AG08396 (cell line): ENCODE data around the gene NRP2.

Source experiments
- DNase-seq: peaks from one replicate; pipeline ENCODE4 v3.0.0; 2012; ENCODE audit warnings: low spot score, mixed read lengths

NRP2 gene

DNA sequence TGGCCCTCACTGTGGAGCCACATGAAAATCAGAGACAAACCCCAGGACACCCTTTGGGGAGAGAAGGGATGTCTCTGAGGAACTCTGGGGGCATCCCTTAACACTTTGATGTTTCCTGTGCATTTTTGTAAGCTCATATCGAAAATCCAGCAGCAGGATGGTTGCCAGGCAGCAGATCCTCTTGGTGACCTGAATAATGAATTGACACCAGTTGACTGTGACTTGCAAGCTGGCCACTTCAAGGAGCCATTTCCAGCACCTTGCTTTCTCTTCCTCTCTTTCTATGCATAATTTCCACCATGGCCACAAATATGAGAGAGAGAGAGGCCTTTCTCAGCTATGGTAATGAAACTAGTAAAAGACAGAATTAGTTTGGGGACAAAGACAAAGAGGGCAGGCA lies 91.7 kb downstream of the NRP2 start:
- no peak for DNase-seq

DNA sequence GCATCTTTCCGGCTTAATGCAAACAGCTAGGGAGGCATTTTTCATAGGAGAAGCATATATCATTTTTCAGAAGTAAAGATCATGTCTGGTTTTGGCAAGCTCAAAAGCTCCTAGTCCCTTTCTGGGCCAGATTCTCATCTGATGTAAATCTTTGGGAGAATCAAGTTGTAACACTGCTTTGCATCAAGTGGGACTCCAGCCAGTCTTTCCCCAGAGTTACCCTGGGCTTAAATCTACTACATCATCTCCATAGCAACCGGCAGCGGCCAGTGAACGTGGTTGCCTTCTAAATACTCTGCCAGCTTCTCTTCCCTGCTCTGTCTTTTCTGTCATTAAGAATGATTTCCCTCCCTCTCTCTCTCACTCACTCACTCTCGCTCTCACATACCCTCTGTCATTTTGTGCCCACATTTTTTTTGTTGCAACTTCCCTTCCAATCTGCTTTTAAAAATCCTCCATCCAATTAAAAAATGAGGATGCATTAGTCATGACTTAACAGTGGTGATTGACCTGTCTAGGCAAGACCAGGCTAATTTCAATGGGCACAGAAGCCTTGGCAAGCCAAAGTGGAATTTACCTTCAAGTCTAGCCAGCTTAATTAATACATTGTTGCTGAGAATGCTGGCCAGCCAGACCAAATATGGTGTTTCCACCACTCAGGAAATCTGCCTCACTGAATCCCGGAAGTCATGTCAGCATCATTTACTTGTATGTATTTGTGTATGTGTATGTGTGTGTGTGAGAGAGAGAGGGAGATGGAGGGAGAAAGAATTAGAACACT lies 93.0 kb downstream of the NRP2 start:
- no peak for DNase-seq

DNA sequence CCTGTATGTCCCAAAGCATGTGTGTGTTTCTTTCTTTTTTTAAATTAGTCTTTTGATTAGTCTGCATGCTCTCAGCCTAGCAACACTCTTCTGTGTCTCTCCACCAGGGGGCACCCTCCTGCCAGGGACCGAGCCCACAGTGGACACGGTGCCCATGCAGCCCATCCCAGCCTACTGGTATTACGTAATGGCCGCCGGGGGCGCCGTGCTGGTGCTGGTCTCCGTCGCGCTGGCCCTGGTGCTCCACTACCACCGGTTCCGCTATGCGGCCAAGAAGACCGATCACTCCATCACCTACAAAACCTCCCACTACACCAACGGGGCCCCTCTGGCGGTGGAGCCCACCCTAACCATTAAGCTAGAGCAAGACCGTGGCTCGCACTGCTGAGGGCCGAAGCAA lies 93.8 kb downstream of the NRP2 start:
- peak; percentile 32 for DNase-seq

DNA sequence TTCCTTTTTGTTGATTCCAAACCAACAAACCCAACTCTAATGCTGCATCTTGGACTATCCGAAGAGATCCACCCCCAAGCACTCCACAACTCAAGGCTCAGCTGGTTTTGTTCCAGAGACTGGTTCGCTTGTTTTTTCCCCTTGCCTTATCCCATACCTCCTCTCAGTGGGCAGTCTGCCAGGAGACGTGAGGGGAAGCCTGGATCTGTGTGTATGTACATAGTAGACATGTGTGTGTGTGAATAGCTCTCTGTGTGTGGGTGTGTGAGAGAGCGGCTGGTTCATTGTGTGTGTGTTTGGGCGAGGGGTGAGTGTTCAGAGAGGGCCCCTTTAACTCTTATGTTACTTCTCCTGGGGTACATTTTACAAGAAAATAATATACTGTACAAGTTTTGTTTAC lies 94.4 kb downstream of the NRP2 start:
- DNase-seq = no peak

DNA sequence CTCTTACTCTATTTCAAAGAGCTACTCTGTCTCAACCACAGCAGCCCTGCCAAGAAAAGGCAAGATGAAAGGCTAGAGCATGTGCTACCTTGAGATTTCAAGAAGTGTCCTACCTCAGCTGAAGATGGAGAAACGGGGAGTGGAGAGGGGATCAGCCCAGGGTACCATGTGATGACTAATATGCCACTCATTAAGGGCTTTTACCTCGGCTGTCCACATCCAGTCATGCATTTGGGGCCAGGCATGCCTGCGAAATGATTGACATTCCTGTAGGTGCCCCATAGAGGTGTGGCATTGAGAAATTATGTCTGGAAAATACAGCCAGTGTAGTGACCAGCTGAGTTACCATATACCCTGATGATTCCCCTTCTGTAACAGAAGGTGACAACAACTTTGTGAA lies 96.1 kb downstream of the NRP2 start:
- DNase-seq = no peak

DNA sequence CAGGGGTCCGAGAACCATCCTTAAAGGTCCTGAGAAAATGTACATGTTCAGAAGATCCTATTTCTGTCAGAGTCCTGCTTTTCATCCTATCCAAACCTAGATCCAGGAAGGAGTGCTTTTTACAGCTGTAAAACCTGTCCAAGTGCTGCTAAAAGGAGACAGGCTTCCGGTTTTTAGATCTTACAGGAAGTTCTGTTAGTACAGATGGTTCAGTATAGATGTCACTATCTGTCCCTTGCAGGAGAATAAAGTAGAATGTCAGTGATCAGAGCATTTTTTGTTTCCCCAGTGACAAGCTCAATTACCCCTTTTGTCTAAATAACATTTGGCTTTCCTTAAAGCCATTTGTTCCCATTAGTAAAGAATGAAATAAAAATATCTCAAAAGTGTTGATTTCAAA lies 98.3 kb downstream of the NRP2 start:
- DNase-seq = no peak

DNA sequence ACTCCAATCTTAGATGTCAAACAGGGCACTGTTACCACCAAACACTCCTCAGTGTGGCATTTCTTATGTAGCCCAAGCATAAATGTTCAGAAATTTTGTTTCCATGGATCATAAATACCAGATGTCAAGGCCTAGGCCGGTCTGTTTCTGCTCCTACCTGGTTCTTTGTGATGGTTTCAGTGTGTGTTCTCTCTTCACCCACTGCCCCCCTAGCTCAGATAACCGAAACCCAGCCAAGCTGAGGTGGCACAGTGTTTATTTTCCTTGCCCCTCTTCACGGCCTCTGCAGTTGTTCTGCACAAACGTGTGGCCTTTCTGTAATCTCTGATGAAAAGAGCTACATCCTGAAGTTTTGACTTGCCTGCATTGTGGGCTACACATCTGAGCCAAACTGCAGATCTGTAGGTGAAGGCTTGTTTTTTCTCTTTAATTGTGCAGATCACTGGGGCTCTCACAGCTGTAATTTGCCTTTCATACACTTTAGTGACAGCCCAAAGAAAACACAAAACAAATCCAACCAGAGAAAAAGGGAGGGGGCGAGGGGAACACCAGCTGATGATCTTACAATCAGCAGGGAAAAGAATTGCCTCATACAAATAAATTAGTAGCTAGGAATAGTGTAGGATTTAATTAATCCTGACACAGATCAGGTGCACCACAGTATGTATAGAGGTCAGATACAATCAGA lies 99.1 kb downstream of the NRP2 start:
- no peak for DNase-seq

DNA sequence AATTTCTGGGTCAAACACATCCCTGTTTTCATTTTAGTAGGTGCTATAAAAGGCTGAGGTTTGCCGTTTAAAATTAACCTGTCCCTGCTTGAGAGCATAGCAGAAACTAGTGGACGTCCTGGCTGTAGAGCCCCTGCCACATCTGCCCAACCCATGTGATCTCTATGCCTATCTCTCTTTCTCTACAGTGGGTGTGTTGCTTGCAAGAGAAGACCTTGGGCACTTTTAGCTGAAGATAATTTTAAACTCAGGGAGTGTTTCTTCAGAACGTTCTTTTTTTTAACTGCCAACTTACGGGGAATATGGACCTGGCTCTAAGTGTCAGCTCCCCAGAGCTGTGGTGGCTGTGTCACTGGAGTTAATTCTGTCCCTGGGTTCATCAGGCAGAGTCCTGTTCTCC lies 100.6 kb downstream of the NRP2 start:
- no peak for DNase-seq

DNA sequence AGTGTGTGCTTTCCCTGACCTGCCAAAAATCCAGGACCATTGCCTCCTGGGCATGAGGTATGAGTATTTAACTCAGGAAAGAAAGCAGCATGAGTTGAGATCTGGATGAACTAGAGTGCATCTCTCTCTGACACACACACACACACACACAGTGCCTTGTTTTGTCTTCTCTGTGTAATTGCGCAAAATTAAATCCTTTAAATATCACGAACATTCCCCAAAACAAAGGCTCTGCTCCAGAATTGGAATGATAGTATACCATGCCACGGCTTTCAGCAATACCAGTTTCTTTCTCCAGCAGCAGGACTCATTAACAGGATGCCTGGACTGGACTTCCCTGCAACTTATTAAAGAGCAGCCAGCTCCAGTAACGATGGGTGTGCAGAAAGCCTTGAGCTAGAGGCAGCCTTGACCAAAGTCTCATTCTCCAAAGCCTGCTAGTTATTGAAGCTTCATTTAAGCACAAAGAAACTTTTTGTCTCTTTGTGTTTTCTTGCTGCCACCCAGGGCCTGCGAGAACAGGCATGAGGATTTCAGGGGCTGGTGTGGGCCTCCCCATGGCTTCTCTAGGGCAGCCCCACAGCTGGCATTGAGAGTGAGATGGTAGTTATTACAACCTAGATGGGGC lies 101.7 kb downstream of the NRP2 start:
- DNase-seq = no peak

DNA sequence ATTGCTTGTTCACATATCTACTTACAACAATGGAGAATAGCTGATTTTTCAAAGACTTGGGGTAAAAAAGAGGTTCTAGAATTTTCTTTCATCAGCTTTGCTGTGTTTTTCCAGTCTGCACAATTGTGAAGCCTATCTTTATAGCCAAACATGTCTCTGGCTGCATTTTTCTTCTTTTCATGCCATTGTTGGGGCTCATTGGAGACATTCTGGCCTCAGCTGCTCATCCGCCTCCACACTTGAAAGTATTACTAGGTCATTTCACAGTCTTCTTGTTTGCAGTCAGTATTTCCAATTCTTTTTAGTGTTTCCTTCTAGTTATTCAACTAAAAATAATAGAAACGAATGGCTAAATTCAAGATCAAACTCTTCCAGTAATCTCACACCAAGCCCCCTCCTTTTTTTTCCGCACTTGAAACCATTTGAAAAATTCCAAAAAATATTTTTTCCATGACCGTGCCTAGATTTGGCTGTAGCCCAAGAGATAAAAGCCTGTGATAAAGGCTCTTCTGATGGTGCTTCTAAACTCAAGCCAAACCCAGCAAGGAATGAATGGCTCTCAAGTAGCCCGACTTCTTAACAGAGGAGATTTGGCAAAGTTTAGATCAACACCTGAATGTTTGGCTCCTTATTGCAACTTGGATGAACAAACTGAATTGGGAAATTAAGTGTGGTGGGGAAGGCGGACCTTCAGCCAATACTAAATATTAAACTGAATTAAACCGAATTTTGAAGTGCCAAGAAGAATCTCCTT lies 103.4 kb downstream of the NRP2 start:
- no peak for DNase-seq

DNA sequence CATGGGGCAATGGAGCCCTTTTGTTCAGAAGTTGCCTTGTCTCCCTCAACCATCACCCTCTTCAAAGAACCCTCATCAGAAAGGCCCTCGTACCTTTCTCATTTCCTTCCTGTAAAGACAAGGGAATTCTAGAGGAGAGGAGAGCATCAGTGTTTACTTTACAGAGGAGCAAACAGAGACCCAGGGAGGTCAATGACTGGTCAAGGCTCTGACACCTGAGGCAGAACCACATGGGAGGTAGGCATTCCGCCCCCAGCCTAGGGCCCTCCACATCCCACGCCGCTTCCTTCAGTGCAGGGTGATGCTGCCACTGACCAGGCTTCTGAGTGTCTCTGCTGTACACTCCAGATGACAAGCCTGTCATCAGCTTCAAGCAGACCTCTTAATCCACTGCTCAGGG lies 104.7 kb downstream of the NRP2 start:
- no peak for DNase-seq

DNA sequence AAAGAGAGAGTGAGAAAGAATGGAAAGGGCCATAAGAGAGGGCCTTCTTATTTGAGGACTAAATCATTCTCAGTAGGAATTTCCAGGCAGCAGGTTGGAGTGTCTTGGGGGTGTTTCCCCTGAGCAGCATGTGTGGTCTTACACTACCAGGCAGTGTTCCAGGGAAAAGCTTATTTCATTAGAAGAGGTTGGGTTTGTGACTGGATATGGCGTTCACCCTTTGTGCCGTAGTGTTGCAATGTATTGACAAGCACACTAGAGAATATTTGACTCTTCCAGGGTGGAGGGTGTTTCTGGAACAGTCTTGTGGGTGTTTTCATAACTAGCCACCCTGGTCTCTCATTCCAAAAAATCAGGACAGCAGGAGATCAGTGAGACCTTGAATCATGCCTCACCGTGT lies 105.5 kb downstream of the NRP2 start:
- no peak for DNase-seq

DNA sequence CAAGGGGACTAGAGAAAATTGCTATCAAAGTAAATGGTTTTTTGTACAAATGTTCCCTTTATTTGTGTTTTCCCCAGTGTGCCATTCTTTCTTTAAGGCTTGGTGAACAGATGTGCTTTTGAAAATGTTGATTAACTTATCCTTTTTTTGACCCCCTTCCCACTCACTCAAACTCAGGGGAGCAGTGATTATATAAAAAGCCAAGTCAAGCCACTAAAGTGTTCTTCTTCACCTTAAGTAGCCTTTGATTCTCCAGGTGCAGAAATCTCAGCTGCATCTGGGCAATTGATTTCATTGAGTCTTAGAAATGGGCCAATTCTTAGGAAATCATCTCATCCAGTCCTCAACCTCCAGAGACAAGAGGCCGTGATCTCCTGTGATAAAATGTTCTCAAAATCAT lies 107.6 kb downstream of the NRP2 start:
- DNase-seq = no peak

DNA sequence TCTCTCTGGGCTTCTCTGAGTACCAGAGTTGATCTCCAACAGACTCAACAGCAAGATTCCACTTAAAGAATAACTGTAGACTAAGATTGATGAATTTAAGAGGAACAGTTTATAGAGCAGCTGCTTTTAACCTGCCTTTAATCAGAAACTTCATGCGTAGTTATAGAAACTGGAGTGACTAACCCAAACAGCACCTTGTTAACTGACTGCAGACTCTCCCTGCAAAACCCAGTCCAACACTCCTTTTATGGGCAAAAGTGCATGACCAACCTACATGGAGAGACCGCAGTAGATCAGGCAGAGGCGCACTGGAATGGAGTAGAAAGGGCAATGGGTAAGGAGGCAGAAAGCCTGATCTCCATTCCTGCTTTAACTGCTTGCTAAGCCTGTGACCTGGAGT lies 110.6 kb downstream of the NRP2 start:
- no peak for DNase-seq

DNA sequence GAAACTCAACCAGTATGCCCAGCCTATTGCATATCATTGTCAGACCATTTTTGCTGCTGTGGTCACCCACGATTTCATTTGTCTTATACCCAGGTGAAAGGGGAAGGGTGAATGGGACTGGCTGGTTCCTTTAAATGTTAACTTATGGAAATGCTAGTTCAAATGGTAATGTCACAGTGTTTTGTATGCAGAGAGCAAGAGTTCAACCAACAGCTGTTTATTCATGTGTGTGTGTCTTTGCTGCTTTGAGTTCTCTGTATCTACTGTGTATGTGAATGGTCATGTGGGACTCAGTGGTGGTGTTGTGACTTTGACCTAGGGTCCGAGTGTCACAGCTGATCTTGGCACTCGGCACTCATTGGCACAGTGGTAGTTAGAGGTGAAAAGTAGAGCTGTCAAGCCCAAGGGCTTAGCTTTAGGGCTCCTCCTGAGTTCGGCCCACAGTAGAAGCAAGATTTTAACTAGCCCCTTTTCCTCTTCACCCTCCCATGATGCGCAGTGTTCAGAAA lies 114.6 kb downstream of the NRP2 start:
- DNase-seq = no peak

DNA sequence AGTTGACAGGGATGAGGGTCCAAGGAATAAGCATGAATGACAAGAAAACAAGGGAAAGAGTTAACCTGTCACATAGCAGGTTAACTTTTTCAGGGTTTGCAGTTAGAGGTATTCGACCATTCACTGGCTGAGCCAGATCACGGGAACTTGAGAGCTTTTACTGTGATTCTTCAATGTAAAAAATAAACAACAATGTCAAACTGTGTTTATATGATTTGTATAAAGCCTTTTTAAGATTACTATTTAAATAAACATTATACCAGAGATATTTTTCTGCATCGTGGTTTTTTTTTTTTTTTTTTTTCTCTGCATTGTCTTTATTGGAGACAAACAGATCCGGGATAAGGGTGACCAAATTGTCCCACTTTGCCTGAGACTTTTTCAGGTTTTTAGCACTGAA lies 115.6 kb downstream of the NRP2 start:
- no peak for DNase-seq

DNA sequence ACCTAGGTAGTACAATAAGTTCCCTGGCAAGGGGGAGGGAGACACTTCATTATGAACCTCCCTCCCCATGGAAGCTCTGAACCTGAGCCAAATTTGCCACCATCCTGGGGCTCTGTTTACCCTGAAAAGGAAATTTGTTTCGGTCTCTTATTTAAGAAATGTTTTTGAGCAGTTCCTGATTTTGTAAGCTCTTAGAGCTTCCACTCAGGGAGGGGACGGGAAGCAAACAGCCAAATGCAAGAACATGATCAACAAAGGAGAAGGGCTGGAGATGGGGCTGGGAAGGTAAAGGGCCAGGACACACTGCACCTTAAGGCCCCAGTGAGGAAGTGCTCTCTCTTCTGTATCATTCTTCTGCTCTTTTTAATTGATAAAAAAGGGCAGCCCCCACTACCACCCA lies 117.9 kb downstream of the NRP2 start:
- DNase-seq = no peak

DNA sequence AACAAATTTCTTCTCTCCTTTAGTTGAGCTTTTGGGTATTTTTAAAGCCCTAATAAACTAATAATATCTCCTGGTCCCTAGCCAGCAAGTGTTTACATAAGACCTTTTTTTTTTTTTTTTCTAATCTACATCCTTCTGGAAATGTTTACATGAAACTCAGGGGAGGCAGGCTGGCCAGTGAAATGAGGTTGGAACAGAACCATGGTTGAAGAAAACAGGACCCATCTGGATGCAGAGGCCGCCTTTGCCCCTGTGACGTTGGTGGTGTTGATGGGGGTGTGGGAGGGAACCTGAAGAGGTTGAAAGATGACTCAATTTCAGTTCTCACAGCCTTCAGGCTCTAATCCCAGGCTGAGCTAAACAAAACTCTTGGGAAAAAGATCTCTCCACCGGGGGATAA lies 118.5 kb downstream of the NRP2 start:
- peak; percentile 74 for DNase-seq

DNA sequence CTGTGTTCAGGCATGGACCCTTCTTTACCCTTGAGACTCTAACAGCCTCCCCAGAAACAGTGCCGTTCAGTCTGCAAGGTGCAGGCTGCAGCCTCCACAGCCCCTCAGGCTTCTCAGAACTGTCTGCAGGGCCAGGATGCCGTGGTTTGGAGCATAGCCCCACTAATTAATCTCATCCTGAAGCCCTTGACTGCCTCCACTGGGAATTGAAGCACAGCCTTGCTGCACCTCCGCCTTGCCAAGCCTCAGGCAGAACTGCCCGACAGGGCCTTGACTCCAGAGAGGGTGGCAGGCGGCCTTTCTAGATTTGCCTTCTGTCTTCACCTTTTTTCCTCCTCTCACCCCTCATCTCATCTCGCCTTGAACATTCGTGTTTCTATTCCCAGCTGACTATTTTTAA lies 119.8 kb downstream of the NRP2 start:
- no peak for DNase-seq

DNA sequence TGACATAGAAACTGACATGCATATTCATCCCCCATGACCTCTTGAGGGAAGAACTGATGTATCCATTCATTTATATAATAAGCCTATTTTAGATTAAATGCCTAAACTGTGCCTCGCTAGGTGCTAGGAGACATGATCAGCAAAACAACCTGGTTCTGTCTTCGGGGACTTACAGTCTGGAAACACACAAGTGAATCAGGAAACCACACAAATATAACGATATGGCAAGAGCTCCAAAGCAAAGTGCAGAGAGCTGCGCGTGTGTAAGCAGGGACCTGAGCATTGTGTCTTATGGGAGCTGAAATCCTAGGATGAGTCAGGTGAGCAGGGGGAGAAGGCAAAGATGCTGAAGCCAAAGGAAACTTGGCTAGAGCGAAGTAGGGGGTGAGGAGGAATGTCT lies 120.6 kb downstream of the NRP2 start:
- no peak for DNase-seq

DNA sequence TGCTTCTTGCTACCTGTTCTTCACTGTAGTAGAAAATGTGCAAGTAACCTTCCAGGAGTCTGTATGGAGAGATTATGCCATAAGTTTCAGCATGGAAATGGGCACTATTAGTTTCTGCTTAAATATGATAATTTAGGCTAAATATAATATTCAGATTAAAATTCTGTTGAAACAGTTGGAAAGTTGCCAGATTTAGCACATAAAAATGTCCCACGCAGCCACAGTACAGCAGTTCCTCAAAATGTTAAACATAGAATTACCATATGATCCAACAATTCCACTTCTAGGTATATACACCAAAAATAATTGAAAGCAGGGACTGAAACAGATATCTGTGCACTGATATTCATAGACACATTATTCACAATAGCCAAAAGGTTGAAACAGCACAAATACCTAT lies 121.2 kb downstream of the NRP2 start:
- no peak for DNase-seq

DNA sequence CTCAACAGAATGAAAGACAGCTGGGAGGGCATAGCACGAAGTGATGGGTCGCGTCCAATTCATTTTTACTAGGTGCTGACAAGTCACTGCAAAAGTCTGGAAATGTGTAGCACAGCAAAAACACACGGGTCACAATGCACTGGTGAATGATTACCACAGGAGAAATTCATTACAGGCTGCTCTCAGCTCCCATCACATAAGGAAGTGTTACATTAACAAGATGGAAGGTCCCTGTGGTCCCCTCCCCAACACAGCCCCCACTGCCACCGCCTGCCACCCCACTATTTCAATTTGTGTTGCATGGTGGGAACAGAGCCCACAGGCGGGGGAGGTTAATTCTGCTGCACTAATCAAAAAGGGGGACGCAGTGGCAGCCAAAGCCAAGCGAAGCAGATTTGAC lies 122.8 kb downstream of the NRP2 start:
- no peak for DNase-seq
